ENCODE measurements around the gene WDR43.

DNA sequence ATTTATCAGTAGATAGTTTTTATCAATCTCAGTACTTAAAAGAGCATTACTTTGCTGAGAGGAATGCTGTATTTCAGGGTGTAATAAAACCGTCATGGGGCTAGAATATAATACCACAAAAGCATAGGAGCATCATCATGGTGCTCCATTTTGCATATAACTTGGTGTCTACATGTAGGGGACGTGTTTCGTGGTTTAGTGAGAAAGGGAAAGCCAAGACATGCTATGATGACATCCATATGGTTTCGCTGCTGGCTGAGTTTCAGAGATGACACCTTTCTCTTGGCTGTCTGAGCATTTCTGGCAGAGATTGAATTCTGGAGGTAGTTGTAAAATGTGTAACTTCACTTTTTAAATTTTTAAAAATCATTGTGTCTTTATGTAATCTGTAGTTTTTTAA lies 32.4 kb downstream of the WDR43 start:
- TF ChIP-seq, protein P1, sequence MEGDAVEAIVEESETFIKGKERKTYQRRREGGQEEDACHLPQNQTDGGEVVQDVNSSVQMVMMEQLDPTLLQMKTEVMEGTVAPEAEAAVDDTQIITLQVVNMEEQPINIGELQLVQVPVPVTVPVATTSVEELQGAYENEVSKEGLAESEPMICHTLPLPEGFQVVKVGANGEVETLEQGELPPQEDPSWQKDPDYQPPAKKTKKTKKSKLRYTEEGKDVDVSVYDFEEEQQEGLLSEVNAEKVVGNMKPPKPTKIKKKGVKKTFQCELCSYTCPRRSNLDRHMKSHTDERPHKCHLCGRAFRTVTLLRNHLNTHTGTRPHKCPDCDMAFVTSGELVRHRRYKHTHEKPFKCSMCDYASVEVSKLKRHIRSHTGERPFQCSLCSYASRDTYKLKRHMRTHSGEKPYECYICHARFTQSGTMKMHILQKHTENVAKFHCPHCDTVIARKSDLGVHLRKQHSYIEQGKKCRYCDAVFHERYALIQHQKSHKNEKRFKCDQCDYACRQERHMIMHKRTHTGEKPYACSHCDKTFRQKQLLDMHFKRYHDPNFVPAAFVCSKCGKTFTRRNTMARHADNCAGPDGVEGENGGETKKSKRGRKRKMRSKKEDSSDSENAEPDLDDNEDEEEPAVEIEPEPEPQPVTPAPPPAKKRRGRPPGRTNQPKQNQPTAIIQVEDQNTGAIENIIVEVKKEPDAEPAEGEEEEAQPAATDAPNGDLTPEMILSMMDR (IDR thresholded peaks at IDR 0.05): no peak
- TF ChIP-seq, protein P2, sequence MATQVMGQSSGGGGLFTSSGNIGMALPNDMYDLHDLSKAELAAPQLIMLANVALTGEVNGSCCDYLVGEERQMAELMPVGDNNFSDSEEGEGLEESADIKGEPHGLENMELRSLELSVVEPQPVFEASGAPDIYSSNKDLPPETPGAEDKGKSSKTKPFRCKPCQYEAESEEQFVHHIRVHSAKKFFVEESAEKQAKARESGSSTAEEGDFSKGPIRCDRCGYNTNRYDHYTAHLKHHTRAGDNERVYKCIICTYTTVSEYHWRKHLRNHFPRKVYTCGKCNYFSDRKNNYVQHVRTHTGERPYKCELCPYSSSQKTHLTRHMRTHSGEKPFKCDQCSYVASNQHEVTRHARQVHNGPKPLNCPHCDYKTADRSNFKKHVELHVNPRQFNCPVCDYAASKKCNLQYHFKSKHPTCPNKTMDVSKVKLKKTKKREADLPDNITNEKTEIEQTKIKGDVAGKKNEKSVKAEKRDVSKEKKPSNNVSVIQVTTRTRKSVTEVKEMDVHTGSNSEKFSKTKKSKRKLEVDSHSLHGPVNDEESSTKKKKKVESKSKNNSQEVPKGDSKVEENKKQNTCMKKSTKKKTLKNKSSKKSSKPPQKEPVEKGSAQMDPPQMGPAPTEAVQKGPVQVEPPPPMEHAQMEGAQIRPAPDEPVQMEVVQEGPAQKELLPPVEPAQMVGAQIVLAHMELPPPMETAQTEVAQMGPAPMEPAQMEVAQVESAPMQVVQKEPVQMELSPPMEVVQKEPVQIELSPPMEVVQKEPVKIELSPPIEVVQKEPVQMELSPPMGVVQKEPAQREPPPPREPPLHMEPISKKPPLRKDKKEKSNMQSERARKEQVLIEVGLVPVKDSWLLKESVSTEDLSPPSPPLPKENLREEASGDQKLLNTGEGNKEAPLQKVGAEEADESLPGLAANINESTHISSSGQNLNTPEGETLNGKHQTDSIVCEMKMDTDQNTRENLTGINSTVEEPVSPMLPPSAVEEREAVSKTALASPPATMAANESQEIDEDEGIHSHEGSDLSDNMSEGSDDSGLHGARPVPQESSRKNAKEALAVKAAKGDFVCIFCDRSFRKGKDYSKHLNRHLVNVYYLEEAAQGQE (IDR thresholded peaks at IDR 0.05; ENCODE audit: low read depth, low read length): no peak
- no peak for TF ChIP-seq GABPA (IDR thresholded peaks at IDR 0.05; ENCODE audit: low read depth)
- no peak for TF ChIP-seq FOXJ3 (CRISPR knock-in tag; IDR thresholded peaks at IDR 0.05)
- no peak for TF ChIP-seq EZH2phosphoT487 (IDR thresholded peaks at IDR 0.05; ENCODE audit: borderline replicate concordance, low read depth)
- TF ChIP-seq, protein P3, sequence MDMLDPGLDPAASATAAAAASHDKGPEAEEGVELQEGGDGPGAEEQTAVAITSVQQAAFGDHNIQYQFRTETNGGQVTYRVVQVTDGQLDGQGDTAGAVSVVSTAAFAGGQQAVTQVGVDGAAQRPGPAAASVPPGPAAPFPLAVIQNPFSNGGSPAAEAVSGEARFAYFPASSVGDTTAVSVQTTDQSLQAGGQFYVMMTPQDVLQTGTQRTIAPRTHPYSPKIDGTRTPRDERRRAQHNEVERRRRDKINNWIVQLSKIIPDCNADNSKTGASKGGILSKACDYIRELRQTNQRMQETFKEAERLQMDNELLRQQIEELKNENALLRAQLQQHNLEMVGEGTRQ (IDR thresholded peaks at IDR 0.05; ENCODE audit: borderline replicate concordance, low read depth, low read length): no peak
- TF ChIP-seq TEAD4 (IDR thresholded peaks at IDR 0.05; ENCODE audit: borderline replicate concordance, insufficient read depth): no peak
- TF ChIP-seq YY1 (IDR thresholded peaks at IDR 0.05; ENCODE audit: low read depth): no peak
- TF ChIP-seq NRF1 (IDR thresholded peaks at IDR 0.05; ENCODE audit: low read depth, low read length): no peak
- TF ChIP-seq EP300 (IDR thresholded peaks at IDR 0.05; ENCODE audit: borderline replicate concordance in 1 of 2, low read depth in 1 of 2, low read length in 1 of 2): no peak
- no peak for TF ChIP-seq NFIC (IDR thresholded peaks at IDR 0.05; ENCODE audit: borderline replicate concordance)
- TF ChIP-seq RAD21 (IDR thresholded peaks at IDR 0.05; ENCODE audit: low read length): no peak
- TF ChIP-seq SIN3A (IDR thresholded peaks at IDR 0.05; ENCODE audit: borderline replicate concordance, low read depth, low read length): no peak
- TF ChIP-seq RXRA (IDR thresholded peaks at IDR 0.05; ENCODE audit: borderline replicate concordance, low read depth): no peak
